Activated T-helper 1 cell treated with anti-CD3 and anti-CD28 coated beads, Interleukin-12 subunit alpha, Interleukin-12 subunit beta, Interleukin-2, Interleukin-4 antibody, amounts not matched to agents 30 ng/mL and 10 ng/mL and 1 ng/mL, durations not matched to agents 14 hours and 24 hours and 36 hours (primary cell): ENCODE measurements around the gene KCNRG. TPM values are rescaled to one million over a fixed set of nuclear protein-coding genes. Genes with fewer than 3 reads are reported as not detected.
"Not testable (repeated sequence)": the region's sequence is repeated elsewhere in the genome, so short reads cannot be mapped to it uniquely, and the experiment has no call there.

ENCODE experiments used
- DNase-seq: peaks from one replicate; pipeline ENCODE4 v3.0.0; 2021; ENCODE audit warnings: low spot score
- H3K27ac Mint-ChIP-seq: one replicate; pipeline ENCODE4 v1.8.0; 2021; ENCODE audit warnings: mild to moderate bottlenecking, mixed read lengths
- H3K27me3 Mint-ChIP-seq: one replicate; pipeline ENCODE4 v1.8.0; 2022; ENCODE audit warnings: mild to moderate bottlenecking, moderate library complexity, mixed read lengths; ENCODE audit not compliant: insufficient read depth
- H3K36me3 Mint-ChIP-seq: one replicate; pipeline ENCODE4 v1.8.0; 2021; ENCODE audit warnings: low read depth, mixed read lengths
- H3K4me1 Mint-ChIP-seq: one replicate; pipeline ENCODE4 v1.8.0; 2021; ENCODE audit warnings: low read depth, mixed read lengths
- H3K4me3 Mint-ChIP-seq: one replicate; pipeline ENCODE4 v1.8.0; 2021; ENCODE audit warnings: mild to moderate bottlenecking, moderate library complexity, mixed read lengths
- H3K9me3 Mint-ChIP-seq: one replicate; pipeline ENCODE4 v1.8.0; 2021; ENCODE audit warnings: mixed read lengths
- intact Hi-C: fragments of 100-400 bp; cut with micrococcal nuclease; formaldehyde crosslinking; loops from one replicate; pipeline ENCODE4 v1.15.1; 2024
- total RNA-seq: library from RNA; stranded (reverse); gene quantifications from 2 replicates; pipeline ENCODE4 v1.2.3, GENCODE V29; 2022

Gene KCNRG
- total RNA-seq, 1 donor from 2014 or later, result 0.34 TPM

DNA sequence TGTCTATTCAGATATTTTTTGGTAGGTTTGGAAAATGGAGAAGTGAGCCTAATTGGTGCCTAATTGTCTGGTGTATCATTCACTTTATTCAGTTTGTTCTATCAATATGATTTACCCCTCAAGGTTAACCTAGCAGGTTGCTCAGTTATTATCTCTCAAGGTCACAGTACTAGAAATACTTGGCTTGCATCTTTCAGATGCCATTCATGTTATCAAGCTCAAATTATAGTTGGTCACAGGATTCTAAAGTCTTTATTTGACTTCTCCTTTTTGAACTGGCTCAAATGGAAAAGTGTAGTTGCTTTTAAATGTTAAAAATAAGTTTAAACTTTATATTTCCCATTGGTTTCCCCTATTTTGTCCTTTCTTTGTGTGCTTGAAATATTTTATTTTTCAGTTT lies 2.6 kb downstream of the KCNRG start:
- no peaks in the 10 kb centered on the region for H3K27me3 Mint-ChIP-seq
- no peak overlapping the region for H3K27ac Mint-ChIP-seq
- peaks cover 42% of the 10 kb centered on the region for H3K36me3 Mint-ChIP-seq
- H3K4me1 Mint-ChIP-seq, result peaks cover 15% of the 10 kb centered on the region
- no peak overlapping the region for H3K4me3 Mint-ChIP-seq
- no peaks in the 10 kb centered on the region for H3K9me3 Mint-ChIP-seq
- DNase-seq, result no peak
- intact Hi-C loops, result no loop called here

DNA sequence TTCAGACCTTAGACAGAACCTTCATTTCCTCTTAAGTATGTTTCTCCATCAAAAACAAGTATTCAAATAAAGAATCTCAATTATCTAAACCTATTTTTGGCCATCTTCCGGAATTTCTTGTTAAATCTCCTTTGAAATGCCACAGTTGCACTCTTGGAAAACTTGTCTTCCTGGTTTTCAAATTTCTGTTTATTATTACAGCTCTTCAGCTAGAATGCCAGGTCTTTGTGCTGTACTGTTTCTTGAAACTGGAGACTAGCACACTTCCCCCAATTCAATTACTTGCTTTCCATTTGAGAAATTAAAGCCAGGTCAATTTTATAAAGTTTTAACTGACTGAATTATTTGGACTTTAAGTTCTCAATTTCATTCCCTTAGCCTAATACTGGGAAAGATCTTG lies 10.2 kb downstream of the KCNRG start:
- peaks cover 10% of the 10 kb centered on the region for H3K4me1 Mint-ChIP-seq
- H3K9me3 Mint-ChIP-seq, result no peaks in the 10 kb centered on the region
- H3K4me3 Mint-ChIP-seq, result no peak overlapping the region
- DNase-seq, result no peak
- no peak overlapping the region for H3K27ac Mint-ChIP-seq
- no peaks in the 10 kb centered on the region for H3K27me3 Mint-ChIP-seq
- H3K36me3 Mint-ChIP-seq, result peaks cover 39% of the 10 kb centered on the region
- intact Hi-C loops, result no loop called here

GRCh38 chr13:50026788-50027473 lies 11.7 kb downstream of the KCNRG start:
- Mint-ChIP-seq H3K4me3 (no peak overlapping the region), H3K36me3 (peaks cover 39% of the 10 kb centered on the region), H3K27ac (peak overlapping the region; percentile 67), H3K27me3 (no peaks in the 10 kb centered on the region), H3K9me3 (no peaks in the 10 kb centered on the region), H3K4me1 (peaks cover 10% of the 10 kb centered on the region)
- no peak for DNase-seq
- intact Hi-C loops, result no loop called here

DNA sequence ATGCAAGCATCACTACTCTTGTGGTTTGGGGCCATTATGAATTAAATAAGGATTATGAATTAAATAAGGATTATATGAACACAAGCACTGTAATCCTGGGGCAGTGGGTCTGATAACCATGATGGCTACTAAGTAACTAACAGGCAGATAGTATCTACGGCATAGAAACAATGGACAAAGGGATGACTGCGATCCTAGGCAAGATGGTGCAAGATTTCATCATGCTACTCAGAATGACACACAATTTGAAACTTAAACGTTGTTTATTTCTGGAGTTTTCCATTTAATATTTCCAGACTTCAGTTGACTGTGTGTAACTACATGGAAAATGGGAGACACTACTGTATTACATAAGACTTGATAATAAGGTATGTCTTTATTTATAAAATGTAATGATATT lies 15.1 kb downstream of the KCNRG start:
- peaks cover 25% of the 10 kb centered on the region for H3K36me3 Mint-ChIP-seq
- no peaks in the 10 kb centered on the region for H3K9me3 Mint-ChIP-seq
- intact Hi-C loops, result no loop called here
- no peak for DNase-seq
- H3K4me1 Mint-ChIP-seq, result peaks cover 10% of the 10 kb centered on the region
- H3K4me3 Mint-ChIP-seq, result no peak overlapping the region
- H3K27me3 Mint-ChIP-seq, result no peaks in the 10 kb centered on the region
- no peak overlapping the region for H3K27ac Mint-ChIP-seq

DNA sequence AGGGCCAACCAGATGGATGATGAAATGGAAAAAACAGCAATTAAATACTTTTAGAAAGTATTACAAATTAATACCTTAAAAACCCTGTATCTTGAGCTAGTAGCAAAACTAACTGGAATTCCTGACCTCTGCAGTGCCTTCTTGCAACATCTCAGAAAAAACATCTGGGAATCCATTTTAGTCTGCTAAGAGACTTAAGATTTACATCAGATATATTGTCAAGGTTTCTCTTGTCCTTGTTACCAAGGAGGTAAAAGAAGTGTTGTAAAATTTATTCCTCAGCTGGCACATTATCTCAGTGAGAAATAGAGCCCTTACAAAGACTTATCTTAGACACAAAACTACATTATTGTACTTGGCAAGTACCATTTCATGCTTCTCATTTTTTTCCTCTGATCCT lies 18.5 kb downstream of the KCNRG start:
- H3K27me3 Mint-ChIP-seq, result no peaks in the 10 kb centered on the region
- intact Hi-C loops, result no loop called here
- H3K4me1 Mint-ChIP-seq, result no peaks in the 10 kb centered on the region
- no peak overlapping the region for H3K27ac Mint-ChIP-seq
- no peak for DNase-seq
- no peaks in the 10 kb centered on the region for H3K9me3 Mint-ChIP-seq
- H3K36me3 Mint-ChIP-seq, result peaks cover 5% of the 10 kb centered on the region
- H3K4me3 Mint-ChIP-seq, result no peak overlapping the region

- peaks cover 14% of the 10 kb centered on the region for H3K36me3 Mint-ChIP-seq
- no peak overlapping the region for H3K27ac Mint-ChIP-seq
- no peaks in the 10 kb centered on the region for H3K27me3 Mint-ChIP-seq
- H3K4me3 Mint-ChIP-seq, result no peak overlapping the region
- H3K9me3 Mint-ChIP-seq, result no peaks in the 10 kb centered on the region
- DNase-seq, result no peak
- intact Hi-C loops, result loop anchor here (5.0 kb wide), 1 partner anchor 40 kb away; the partner anchor contains the start of gene TRIM13
- H3K4me1 Mint-ChIP-seq, result no peaks in the 10 kb centered on the region
Measured at GRCh38 chr13:50037788-50038187, 22.5 kb downstream of the KCNRG start.

DNA sequence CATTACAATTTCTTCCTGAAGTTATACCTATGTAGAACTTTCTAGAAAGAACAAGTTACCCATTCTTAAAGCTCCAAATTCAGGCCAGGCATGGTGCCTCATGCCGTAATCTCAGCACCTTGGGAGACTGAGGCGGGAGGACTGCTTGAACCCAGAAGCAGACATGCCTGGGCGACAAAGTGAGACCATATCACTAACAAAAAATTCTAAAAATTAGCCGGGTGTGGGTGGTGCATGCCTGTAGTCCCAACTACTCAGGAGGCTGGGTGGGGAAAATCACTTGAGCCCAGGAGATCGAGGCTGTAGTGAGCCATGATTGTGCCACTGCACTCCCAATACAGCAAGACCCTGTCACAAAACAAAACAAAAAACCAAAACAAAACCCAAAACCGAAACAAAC lies 23.0 kb downstream of the KCNRG start:
- Mint-ChIP-seq H3K27me3 (no peaks in the 10 kb centered on the region), H3K9me3 (no peaks in the 10 kb centered on the region), H3K27ac (no peak overlapping the region), H3K36me3 (peaks cover 14% of the 10 kb centered on the region), H3K4me3 (no peak overlapping the region), H3K4me1 (no peaks in the 10 kb centered on the region)
- no peak for DNase-seq
- intact Hi-C loops, result loop anchor here (5.0 kb wide), 1 partner anchor 41 kb away; the partner anchor contains the start of gene TRIM13

DNA sequence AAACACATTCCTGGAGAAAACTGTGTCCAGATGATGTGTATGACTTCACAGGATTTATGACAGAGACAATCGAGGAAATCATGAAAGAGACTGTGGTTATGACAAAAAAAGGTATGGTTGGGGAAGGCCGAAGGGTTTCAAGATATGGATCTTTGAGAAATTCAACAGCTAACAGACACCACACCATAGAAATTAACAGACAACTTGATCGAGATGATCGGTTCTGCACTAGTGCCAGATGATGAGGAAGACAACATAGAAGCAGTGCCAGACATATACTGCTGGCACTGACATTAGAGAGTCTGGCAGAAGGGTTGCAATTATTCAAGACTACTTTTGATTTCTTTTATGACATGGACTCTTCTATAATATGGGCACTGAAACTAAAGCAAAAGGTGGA lies 37.2 kb downstream of the KCNRG start:
- no peak for DNase-seq
- peak overlapping the region; percentile 15 for H3K4me3 Mint-ChIP-seq
- H3K36me3 Mint-ChIP-seq, result peaks cover 32% of the 10 kb centered on the region
- peaks cover 47% of the 10 kb centered on the region for H3K4me1 Mint-ChIP-seq
- intact Hi-C loops, result loop anchor here (2.0 kb wide), 1 partner anchor 16 kb away; no protein-coding TSS in a partner anchor
- H3K27me3 Mint-ChIP-seq, result no peaks in the 10 kb centered on the region
- H3K9me3 Mint-ChIP-seq, result no peaks in the 10 kb centered on the region
- H3K27ac Mint-ChIP-seq, result peak overlapping the region; percentile 35

DNA sequence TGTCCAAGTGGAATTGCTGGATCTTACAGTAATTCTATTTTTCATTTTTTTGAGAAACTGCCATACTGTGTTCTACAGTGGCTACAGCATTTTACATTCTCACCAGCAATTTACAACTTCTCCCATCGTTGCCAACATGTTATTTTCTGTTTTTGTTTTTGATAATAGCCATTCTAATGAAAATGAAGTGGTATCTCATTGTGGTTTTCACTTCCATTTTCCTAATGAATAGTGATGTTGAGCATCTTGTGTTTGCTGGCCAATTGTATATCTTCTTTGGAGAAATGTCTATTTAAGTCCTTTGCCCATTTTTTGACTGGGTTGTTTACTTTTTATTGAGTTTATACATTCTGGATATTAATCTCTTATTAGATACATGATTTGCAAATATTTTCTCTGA lies 38.6 kb downstream of the KCNRG start:
- no peak for DNase-seq
- Mint-ChIP-seq H3K27me3 (no peaks in the 10 kb centered on the region), H3K36me3 (peaks cover 39% of the 10 kb centered on the region), H3K4me3 (no peak overlapping the region), H3K9me3 (no peaks in the 10 kb centered on the region), H3K27ac (no peak overlapping the region), H3K4me1 (peaks cover 58% of the 10 kb centered on the region)
- intact Hi-C loops, result loop anchor here (2.0 kb wide), 1 partner anchor 15 kb away; no protein-coding TSS in a partner anchor

DNA sequence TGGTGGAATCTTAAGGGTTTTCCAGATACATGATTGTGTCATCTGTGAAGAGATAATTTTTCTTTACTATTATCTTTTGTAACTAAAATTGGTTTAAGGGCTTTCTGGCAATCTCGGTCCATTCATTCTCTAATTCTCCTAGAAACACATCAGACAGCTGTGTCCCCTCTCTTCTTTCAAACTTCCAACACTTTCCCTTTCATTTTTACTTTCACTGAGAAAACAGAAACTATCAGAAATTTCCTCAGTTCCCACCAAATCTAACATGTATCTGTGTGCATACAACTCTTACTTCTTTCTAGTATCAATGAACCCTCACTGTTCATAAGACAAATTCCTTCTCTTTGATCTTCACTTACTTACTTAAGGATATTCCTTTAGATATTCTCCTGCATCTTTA lies 40.2 kb downstream of the KCNRG start:
- Mint-ChIP-seq H3K4me1 (peaks cover 60% of the 10 kb centered on the region), H3K4me3 (no peak overlapping the region), H3K9me3 (no peaks in the 10 kb centered on the region), H3K27ac (no peak overlapping the region), H3K36me3 (peaks cover 51% of the 10 kb centered on the region), H3K27me3 (no peaks in the 10 kb centered on the region)
- intact Hi-C loops, result no loop called here
- no peak for DNase-seq

- no peak overlapping the region for H3K4me3 Mint-ChIP-seq
- H3K4me1 Mint-ChIP-seq, result peaks cover 38% of the 10 kb centered on the region
- H3K36me3 Mint-ChIP-seq, result peaks cover 31% of the 10 kb centered on the region
- intact Hi-C loops, result loop anchor here (2.0 kb wide), 1 partner anchor 14 kb away; no protein-coding TSS in a partner anchor
- H3K9me3 Mint-ChIP-seq, result no peaks in the 10 kb centered on the region
- H3K27ac Mint-ChIP-seq, result no peak overlapping the region
- no peak for DNase-seq
- H3K27me3 Mint-ChIP-seq, result no peaks in the 10 kb centered on the region
Measured at GRCh38 chr13:50060718-50061117, 45.5 kb downstream of the KCNRG start.

- not testable (repeated sequence) for H3K27me3 Mint-ChIP-seq
Measured at GRCh38 chr13:50062336-50062735, 47.1 kb downstream of the KCNRG start.

GRCh38 chr13:50065712-50066111 lies 50.5 kb downstream of the KCNRG start:
- intact Hi-C loops, result no loop called here
- DNase-seq, result no peak
- Mint-ChIP-seq H3K4me3 (no peak overlapping the region), H3K36me3 (peaks cover 18% of the 10 kb centered on the region), H3K4me1 (peaks cover 39% of the 10 kb centered on the region), H3K9me3 (no peaks in the 10 kb centered on the region), H3K27me3 (no peaks in the 10 kb centered on the region), H3K27ac (no peak overlapping the region)

More at GRCh38 chr13:50062336-50062735, 47.1 kb downstream of the KCNRG start:
- H3K27ac Mint-ChIP-seq, H3K9me3 Mint-ChIP-seq, H3K4me3 Mint-ChIP-seq, intact Hi-C loops, DNase-seq: not testable (repeated sequence)
- Mint-ChIP-seq H3K4me1 (peaks cover 34% of the 10 kb centered on the region), H3K36me3 (peaks cover 26% of the 10 kb centered on the region)
